K562 (cell line): Measurements from ENCODE around the gene EFEMP2. TPM values are rescaled to one million over a fixed set of nuclear protein-coding genes. Genes with fewer than 3 reads are reported as not detected.

Experiments used
- ATF4 ChIP-seq: fragments of 450-650 bp; formaldehyde crosslinking; IDR thresholded peaks from 2 replicates; pipeline ENCODE4 v1.4.0; 2022; ENCODE audit warnings: mild to moderate bottlenecking, moderate library complexity
- CHD1 ChIP-seq: fragments of 200-600 bp; sonication (generic); IDR thresholded peaks from one replicate; pipeline ENCODE4 v1.6.1; 2012; ENCODE audit warnings: mild to moderate bottlenecking, moderate library complexity, low read length, inconsistent platforms
- FOXA3 ChIP-seq, 2 experiments: fragments of 450-650 bp in 1 of 2; sonication (generic) in 1 of 2; formaldehyde crosslinking; IDR thresholded peaks in 1 of 2; conservative IDR thresholded peaks in 1 of 2; 2 replicates each; pipeline versions ENCODE4 v1.4.0 to v1.8.0; 2020 to 2022; ENCODE audit warnings: mild to moderate bottlenecking in 2 of 2, missing genetic modification reagents in 1 of 2
- MXI1 ChIP-seq: IDR thresholded peaks from 2 replicates; pipeline ENCODE4 v1.6.1; 2011; ENCODE audit warnings: low read depth, mild to moderate bottlenecking, improper control_type of control experiment, low read length
- NFE2 ChIP-seq: IDR thresholded peaks from 2 replicates; pipeline ENCODE4 v1.6.1; 2014; ENCODE audit warnings: antibody characterized with exemption, low read depth
- NFIC ChIP-seq: fragments of 450-650 bp; IDR thresholded peaks from 2 replicates; pipeline ENCODE4 v1.6.1; 2017; ENCODE audit warnings: mild to moderate bottlenecking, inconsistent platforms
- NRF1 ChIP-seq, 2 experiments: fragments of 450-650 bp; IDR thresholded peaks in 1 of 2; conservative IDR thresholded peaks in 1 of 2; 2 replicates each; pipeline ENCODE4 v1.6.1; 2014; ENCODE audit warnings: mild to moderate bottlenecking in 2 of 2
- PATZ1 ChIP-seq: fragments of 250-450 bp; sonication (Bioruptor Pico); IDR thresholded peaks from 2 replicates; pipeline ENCODE4 v1.5.0; 2020; ENCODE audit warnings: mild to moderate bottlenecking, borderline replicate concordance
- RCOR1 ChIP-seq, 2 experiments: IDR thresholded peaks; 2 replicates each; pipeline ENCODE4 v1.6.1; 2012; ENCODE audit warnings: low read depth in 2 of 2, low read length in 2 of 2, borderline replicate concordance in 1 of 2, improper control_type of control experiment in 1 of 2
- SMAD1 ChIP-seq: fragments of 150-350 bp; IDR thresholded peaks from 2 replicates; pipeline ENCODE4 v1.6.1; 2014; ENCODE audit warnings: low read length, low read depth; ENCODE audit not compliant: partially characterized antibody
- SNAPC5 ChIP-seq: fragments of 250-450 bp; sonication (Bioruptor Pico); IDR thresholded peaks from 2 replicates; pipeline ENCODE4 v1.8.0; 2021; ENCODE audit warnings: moderate library complexity, mild to moderate bottlenecking, inconsistent platforms
- TCF15 ChIP-seq: fragments of 250-450 bp; sonication (Bioruptor Pico); IDR thresholded peaks from 2 replicates; pipeline ENCODE4 v1.8.0; 2022; ENCODE audit warnings: moderate library complexity, mild to moderate bottlenecking, inconsistent platforms
- USF2 ChIP-seq: sonication (generic); formaldehyde crosslinking; IDR thresholded peaks from 2 replicates; pipeline ENCODE4 v1.5.0; 2020; ENCODE audit warnings: missing genetic modification reagents
- ZNF124 ChIP-seq: sonication (generic); formaldehyde crosslinking; IDR thresholded peaks from 2 replicates; pipeline ENCODE4 v1.8.1; 2022; ENCODE audit warnings: missing genetic modification reagents
- ZNF253 ChIP-seq: fragments of 250-450 bp; sonication (Bioruptor Pico); conservative IDR thresholded peaks from 2 replicates; pipeline ENCODE4 v1.6.1; 2021; ENCODE audit warnings: mild to moderate bottlenecking
- ZNF395 ChIP-seq: fragments of 200-800 bp; sonication (Bioruptor generic); IDR thresholded peaks from 2 replicates; pipeline ENCODE4 v1.6.1; 2017; ENCODE audit warnings: missing genetic modification characterization, missing compliant biosample characterization
- ZNF512 ChIP-seq: IDR thresholded peaks from 2 replicates; pipeline ENCODE4 v1.6.1; 2016; ENCODE audit warnings: missing genetic modification characterization, missing compliant biosample characterization
- ZNF583 ChIP-seq: fragments of 250-450 bp; sonication (Bioruptor Pico); IDR thresholded peaks from 2 replicates; pipeline ENCODE4 v1.4.0; 2020
- ZNF644 ChIP-seq: fragments of 200-800 bp; sonication (Bioruptor generic); IDR thresholded peaks from 2 replicates; pipeline ENCODE4 v1.6.1; 2016; ENCODE audit warnings: low read depth, missing genetic modification characterization, missing compliant biosample characterization
- polyA plus RNA-seq, 8 experiments: library from polyadenylated mRNA; depleted of rRNA in 4 of 8; stranded (reverse) in 5 of 8; unstranded in 3 of 8; fragments of >200 nt; fragmentation: Nextera tagmentation in 2 of 8; fragmentation: Illumina TruSeq in 1 of 8; extraction: Ambion mirVana in 2 of 8; extraction: Trizol in 1 of 8; gene quantifications; 2 replicates each; pipeline versions ENCODE4 v1.2.1 to v1.2.3, GENCODE V29; 2011 to 2014; ENCODE audit warnings: inconsistent platforms in 1 of 8, missing spikeins in 1 of 8
- total RNA-seq, 7 experiments: library from RNA; depleted of rRNA in 6 of 7; stranded (reverse); fragments of >200 nt in 6 of 7; fragmentation: Illumina TruSeq in 2 of 7; extraction: Trizol in 2 of 7; gene quantifications; 2 replicates each; pipeline versions ENCODE4 v1.2.1 to v1.2.3, GENCODE V29; 2011 to 2021; ENCODE audit warnings: low replicate concordance in 1 of 7

EFEMP2 gene
- total and polyA plus RNA-seq, 9 of the 15 experiments (the other 6 are each of a cell fraction or from before 2014, with no cell fraction given), result 0.07 to 2.9 (median 0.69) TPM; not detected in 1

GRCh38 chr11:65899356-65900124 is 26.9 kb upstream of the EFEMP2 start (continued):
- 0 out of 2 replicates have a peak, but pooled peaks have one; percentile 11 for TF ChIP-seq ATF4 (CRISPR knock-in tag)
- peak; percentile 59; the same call in 1 of the 2 replicates for TF ChIP-seq ZNF124 (CRISPR knock-in tag)
- peak; percentile 83; the same call in 1 of the 2 replicates for TF ChIP-seq ZNF395 (CRISPR knock-in tag)
- TF ChIP-seq RCOR1 (IDR thresholded peaks at IDR 0.05; ENCODE audit: borderline replicate concordance in 1 of 2, low read depth in 2 of 2, low read length in 2 of 2), result no peak
- TF ChIP-seq ZNF512 (tag), result no peak
- peak; percentile 99 for TF ChIP-seq NFE2
- peak in 1 of 2 experiments; percentile 35; a peak in 1 of 4 replicates for TF ChIP-seq NRF1 (conservative IDR thresholded peaks at IDR 0.05 in 1 of 2, IDR thresholded peaks at IDR 0.05 in 1 of 2)
- TF ChIP-seq NFIC, result peak; percentile 50; the same call in 1 of the 2 replicates
- TF ChIP-seq ZNF253 (CRISPR knock-in tag), result no peak
- peak in 1 of 2 experiments; percentile 62; a peak in 1 of 4 replicates for TF ChIP-seq FOXA3 (CRISPR knock-in tag; conservative IDR thresholded peaks at IDR 0.05 in 1 of 2, IDR thresholded peaks at IDR 0.05 in 1 of 2)
- TF ChIP-seq PATZ1 (CRISPR knock-in tag), result no peak
- peak; percentile 47; the same call in 1 of the 2 replicates for TF ChIP-seq USF2
- TF ChIP-seq CHD1, result peak; percentile 77
- no peak for TF ChIP-seq SMAD1
- no peak for TF ChIP-seq SNAPC5
- TF ChIP-seq MXI1, result peak; percentile 55; the same call in 1 of the 2 replicates
- no peak for TF ChIP-seq ZNF644 (tag)
- peak; percentile 50; the same call in 1 of the 2 replicates for TF ChIP-seq TCF15
- TF ChIP-seq ZNF583, result no peak
